ENCODE results near the gene NDST3.
"Not testable (repeated sequence)": the region's sequence is repeated elsewhere in the genome, so short reads cannot be mapped to it uniquely, and the experiment has no call there.

Gene NDST3

DNA sequence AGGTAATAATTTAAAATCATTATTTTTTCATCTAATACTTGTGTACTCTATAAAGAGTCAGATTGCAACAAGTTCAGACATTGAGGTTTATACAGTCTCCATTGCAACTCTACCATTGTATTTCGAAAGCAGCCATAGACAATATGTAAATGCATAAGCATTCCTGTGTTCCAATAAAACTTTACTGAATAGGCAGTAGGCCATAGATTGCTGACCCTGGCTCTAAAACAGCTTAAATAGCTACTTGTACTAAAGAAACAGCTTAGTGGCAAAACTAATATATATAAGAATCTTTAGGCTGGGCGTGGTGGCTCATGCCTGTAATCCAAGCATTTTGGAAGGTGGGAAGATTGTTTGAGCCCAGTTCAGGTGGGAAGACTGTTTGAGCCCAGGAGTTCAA is 203.2 kb downstream of the NDST3 start:
- H3K36me3 Mint-ChIP-seq (ENCODE audit: low read depth) = no peaks in the 10 kb centered on the region
- H3K27me3 Mint-ChIP-seq (ENCODE audit: low read depth) = peaks cover 5% of the 10 kb centered on the region
- no peaks in the 10 kb centered on the region for H3K9me3 Mint-ChIP-seq
- DNase-seq (ENCODE audit: low spot score) = no peak
- H3K27ac Mint-ChIP-seq = no peak overlapping the region
- no peaks in the 10 kb centered on the region for H3K4me1 Mint-ChIP-seq (ENCODE audit: low read depth)
- H3K4me3 Mint-ChIP-seq = no peak overlapping the region

- H3K4me3 Mint-ChIP-seq = no peak overlapping the region
- H3K4me1 Mint-ChIP-seq (ENCODE audit: low read depth) = no peaks in the 10 kb centered on the region
- no peak overlapping the region for H3K27ac Mint-ChIP-seq
- H3K27me3 Mint-ChIP-seq (ENCODE audit: low read depth) = no peaks in the 10 kb centered on the region
- H3K9me3 Mint-ChIP-seq = no peaks in the 10 kb centered on the region
- DNase-seq (ENCODE audit: low spot score) = no peak
- H3K36me3 Mint-ChIP-seq (ENCODE audit: low read depth) = no peaks in the 10 kb centered on the region
Observed at GRCh38 chr4:118249890-118250289, 215.6 kb downstream of the NDST3 start.

- Mint-ChIP-seq H3K4me3 (no peak overlapping the region), H3K36me3 (ENCODE audit: low read depth) (no peaks in the 10 kb centered on the region), H3K27me3 (ENCODE audit: low read depth) (peaks cover 4% of the 10 kb centered on the region), H3K4me1 (ENCODE audit: low read depth) (no peaks in the 10 kb centered on the region), H3K9me3 (no peaks in the 10 kb centered on the region), H3K27ac (no peak overlapping the region)
- no peak for DNase-seq (ENCODE audit: low spot score)
Observed at GRCh38 chr4:118254368-118254767, 220.1 kb downstream of the NDST3 start.

- no peak overlapping the region for H3K27ac Mint-ChIP-seq
- no peaks in the 10 kb centered on the region for H3K9me3 Mint-ChIP-seq
- H3K36me3 Mint-ChIP-seq (ENCODE audit: low read depth) = no peaks in the 10 kb centered on the region
- no peak overlapping the region for H3K4me3 Mint-ChIP-seq
- no peak for DNase-seq (ENCODE audit: low spot score)
- H3K4me1 Mint-ChIP-seq (ENCODE audit: low read depth) = no peaks in the 10 kb centered on the region
- H3K27me3 Mint-ChIP-seq (ENCODE audit: low read depth) = peaks cover 20% of the 10 kb centered on the region
Observed at GRCh38 chr4:118259111-118259510, 224.8 kb downstream of the NDST3 start.

DNA sequence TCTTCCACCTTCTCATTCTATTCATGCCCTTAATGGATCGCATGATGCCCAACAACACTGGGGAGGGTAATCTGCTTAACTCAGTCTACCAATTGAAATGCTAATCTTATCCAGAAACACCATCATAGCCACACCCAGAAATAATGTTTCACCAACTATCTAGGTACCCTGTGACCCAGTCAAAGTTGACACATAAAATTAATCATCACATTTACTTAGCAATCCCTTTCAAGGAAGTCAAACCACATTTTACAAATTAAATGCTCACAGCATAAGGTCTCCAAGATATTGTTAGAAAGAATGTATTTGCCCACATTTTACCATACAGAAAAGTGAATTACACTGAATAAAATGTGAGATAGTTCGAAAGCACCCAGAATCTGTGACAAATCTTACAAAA is 226.0 kb downstream of the NDST3 start:
- Mint-ChIP-seq H3K36me3 (ENCODE audit: low read depth) (peaks cover 2% of the 10 kb centered on the region), H3K9me3 (no peaks in the 10 kb centered on the region), H3K4me1 (ENCODE audit: low read depth) (no peaks in the 10 kb centered on the region), H3K27ac (no peak overlapping the region), H3K4me3 (no peak overlapping the region), H3K27me3 (ENCODE audit: low read depth) (peaks cover 27% of the 10 kb centered on the region)
- no peak for DNase-seq (ENCODE audit: low spot score)

DNA sequence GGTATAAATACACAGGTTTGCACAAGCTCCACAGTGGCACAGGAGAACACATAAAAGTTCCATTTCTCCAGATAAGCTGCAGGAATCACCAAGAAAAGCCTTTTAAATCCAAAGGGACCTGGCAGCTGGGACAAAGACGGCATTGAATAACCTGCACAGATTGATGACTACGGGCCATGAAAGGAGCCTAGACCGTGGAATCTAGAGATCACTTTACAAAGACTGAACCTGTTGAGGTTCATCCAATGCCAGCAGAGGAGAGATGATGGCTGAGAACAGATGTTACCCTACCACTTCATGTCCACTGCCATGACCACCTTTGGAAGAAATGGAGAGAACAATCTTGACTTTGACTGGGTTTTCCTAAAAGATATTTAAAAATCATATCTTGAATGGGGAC is 229.8 kb downstream of the NDST3 start:
- H3K4me1 Mint-ChIP-seq (ENCODE audit: low read depth) = peaks cover 2% of the 10 kb centered on the region
- H3K36me3 Mint-ChIP-seq (ENCODE audit: low read depth) = peaks cover 2% of the 10 kb centered on the region
- no peaks in the 10 kb centered on the region for H3K9me3 Mint-ChIP-seq
- peaks cover 23% of the 10 kb centered on the region for H3K27me3 Mint-ChIP-seq (ENCODE audit: low read depth)
- no peak for DNase-seq (ENCODE audit: low spot score)
- H3K27ac Mint-ChIP-seq = no peak overlapping the region
- H3K4me3 Mint-ChIP-seq = peak overlapping the region; percentile 36

GRCh38 chr4:118265312-118266144 is 231.2 kb downstream of the NDST3 start:
- DNase-seq (ENCODE audit: low spot score) = no peak
- H3K9me3 Mint-ChIP-seq = no peaks in the 10 kb centered on the region
- peak overlapping the region; percentile 54 for H3K4me3 Mint-ChIP-seq
- peaks cover 3% of the 10 kb centered on the region for H3K4me1 Mint-ChIP-seq (ENCODE audit: low read depth)
- peaks cover 2% of the 10 kb centered on the region for H3K36me3 Mint-ChIP-seq (ENCODE audit: low read depth)
- no peak overlapping the region for H3K27ac Mint-ChIP-seq
- H3K27me3 Mint-ChIP-seq (ENCODE audit: low read depth) = peaks cover 24% of the 10 kb centered on the region

GRCh38 chr4:118266145-118266496 is 231.8 kb downstream of the NDST3 start:
- not testable (repeated sequence) for H3K4me1 Mint-ChIP-seq (ENCODE audit: low read depth); DNase-seq (ENCODE audit: low spot score); H3K27ac Mint-ChIP-seq; H3K9me3 Mint-ChIP-seq; H3K36me3 Mint-ChIP-seq (ENCODE audit: low read depth)
- Mint-ChIP-seq H3K27me3 (ENCODE audit: low read depth) (peaks cover 23% of the 10 kb centered on the region), H3K4me3 (peak overlapping the region; percentile 34)

DNA sequence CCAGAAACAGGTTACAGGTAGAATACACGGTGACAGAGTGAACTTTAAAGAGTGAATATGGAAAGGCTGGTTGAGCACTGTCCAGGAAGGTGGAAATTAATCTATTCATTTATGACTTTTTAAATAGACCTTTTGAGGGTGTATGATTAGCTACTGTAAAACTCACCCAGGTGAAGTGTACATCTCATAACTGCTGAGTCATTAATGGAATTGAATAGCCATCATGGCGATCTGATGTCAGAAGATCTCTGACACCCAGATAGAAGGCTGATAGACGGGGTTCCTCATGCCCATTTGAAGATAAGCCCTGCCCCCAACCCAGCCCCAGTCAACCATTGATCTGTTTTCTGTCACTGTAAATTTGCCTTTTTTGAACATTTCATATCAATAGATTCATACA is 234.5 kb downstream of the NDST3 start:
- Mint-ChIP-seq H3K36me3 (ENCODE audit: low read depth) (peaks cover 2% of the 10 kb centered on the region), H3K27me3 (ENCODE audit: low read depth) (peaks cover 12% of the 10 kb centered on the region), H3K27ac (no peak overlapping the region), H3K4me3 (no peak overlapping the region), H3K4me1 (ENCODE audit: low read depth) (peaks cover 4% of the 10 kb centered on the region), H3K9me3 (no peaks in the 10 kb centered on the region)
- no peak for DNase-seq (ENCODE audit: low spot score)

DNA sequence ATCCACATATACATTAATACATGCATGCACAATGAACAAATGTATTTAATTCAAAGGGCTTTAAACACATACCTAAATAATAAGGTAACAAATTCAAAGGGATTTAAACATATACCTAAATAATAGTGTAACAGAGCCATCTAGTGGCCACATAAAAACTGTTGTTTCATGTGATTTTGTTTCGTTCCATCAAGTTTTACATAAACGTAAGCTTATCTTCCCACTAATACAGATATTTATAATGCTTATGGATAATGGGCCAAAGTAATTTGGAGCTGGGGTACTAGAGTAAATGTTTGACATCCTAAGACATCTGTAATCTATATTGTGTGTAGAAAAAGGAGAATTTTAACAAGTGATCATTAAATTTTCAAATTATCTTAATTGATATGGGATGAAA is 236.2 kb downstream of the NDST3 start:
- Mint-ChIP-seq H3K4me3 (no peak overlapping the region), H3K4me1 (ENCODE audit: low read depth) (peaks cover 4% of the 10 kb centered on the region), H3K36me3 (ENCODE audit: low read depth) (no peaks in the 10 kb centered on the region), H3K27me3 (ENCODE audit: low read depth) (peaks cover 4% of the 10 kb centered on the region), H3K9me3 (no peaks in the 10 kb centered on the region), H3K27ac (no peak overlapping the region)
- no peak for DNase-seq (ENCODE audit: low spot score)

DNA sequence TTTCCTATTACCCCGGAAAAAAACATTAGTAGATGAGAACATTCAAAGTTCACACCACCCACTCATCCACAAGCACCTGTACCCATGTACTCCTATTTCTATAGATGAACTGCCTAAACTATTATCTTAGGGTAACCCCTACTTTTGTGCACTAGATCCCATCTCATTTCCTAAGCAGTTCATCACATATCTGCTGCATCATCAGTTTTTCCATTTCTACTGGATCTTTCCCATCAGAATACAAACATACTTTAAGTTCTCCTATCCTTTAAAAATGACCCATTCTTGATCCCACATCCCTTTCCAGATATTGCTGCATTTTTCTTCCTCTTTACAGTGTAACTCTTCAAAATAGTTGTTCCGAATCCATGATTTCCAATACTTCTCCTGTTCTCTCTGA is 237.5 kb downstream of the NDST3 start:
- no peaks in the 10 kb centered on the region for H3K36me3 Mint-ChIP-seq (ENCODE audit: low read depth)
- no peak for DNase-seq (ENCODE audit: low spot score)
- H3K4me3 Mint-ChIP-seq = no peak overlapping the region
- peaks cover 4% of the 10 kb centered on the region for H3K4me1 Mint-ChIP-seq (ENCODE audit: low read depth)
- H3K27me3 Mint-ChIP-seq (ENCODE audit: low read depth) = peaks cover 4% of the 10 kb centered on the region
- H3K27ac Mint-ChIP-seq = no peak overlapping the region
- H3K9me3 Mint-ChIP-seq = no peaks in the 10 kb centered on the region

DNA sequence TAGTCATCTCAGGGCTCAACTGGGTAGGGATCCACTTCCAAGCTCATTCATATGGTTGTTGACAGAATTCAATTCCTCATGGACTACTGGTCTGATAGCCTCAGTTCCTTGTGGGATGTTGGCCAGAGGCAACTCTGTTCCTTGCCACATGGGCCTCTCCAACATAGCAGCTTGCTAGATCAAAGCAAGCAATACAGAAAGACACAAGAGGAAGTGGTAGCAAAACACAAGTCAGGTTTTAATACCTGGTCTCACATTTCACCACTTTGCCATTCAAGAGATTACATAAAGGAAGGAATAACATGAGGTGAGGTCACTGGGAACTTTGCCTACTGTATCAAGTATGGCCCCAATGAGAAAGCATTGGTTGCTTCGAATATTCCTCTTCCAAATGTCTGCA is 239.4 kb downstream of the NDST3 start:
- H3K4me1 Mint-ChIP-seq (ENCODE audit: low read depth) = peaks cover 11% of the 10 kb centered on the region
- peaks cover 4% of the 10 kb centered on the region for H3K36me3 Mint-ChIP-seq (ENCODE audit: low read depth)
- no peak overlapping the region for H3K27ac Mint-ChIP-seq
- no peak overlapping the region for H3K4me3 Mint-ChIP-seq
- no peaks in the 10 kb centered on the region for H3K9me3 Mint-ChIP-seq
- H3K27me3 Mint-ChIP-seq (ENCODE audit: low read depth) = peaks cover 4% of the 10 kb centered on the region
- no peak for DNase-seq (ENCODE audit: low spot score)

DNA sequence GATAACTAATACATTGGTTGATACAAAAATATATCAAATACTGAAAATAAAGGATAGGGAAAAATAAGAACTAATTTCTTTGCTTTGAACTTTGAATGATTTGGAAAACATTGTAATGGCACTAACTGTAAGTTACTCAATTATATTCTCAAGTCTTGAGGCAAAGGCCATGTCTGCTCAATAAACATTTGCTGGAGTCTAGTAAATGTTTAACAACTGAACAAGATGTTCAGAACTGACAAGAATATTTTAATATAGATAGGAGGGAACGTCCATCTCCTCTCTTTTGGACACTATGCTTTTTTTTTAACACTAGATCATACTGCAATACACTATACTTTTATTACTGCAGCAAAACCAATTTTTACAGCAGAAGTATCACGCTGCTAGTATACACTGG is 242.3 kb downstream of the NDST3 start:
- H3K27ac Mint-ChIP-seq = no peak overlapping the region
- H3K9me3 Mint-ChIP-seq = no peaks in the 10 kb centered on the region
- H3K4me3 Mint-ChIP-seq = no peak overlapping the region
- peaks cover 2% of the 10 kb centered on the region for H3K27me3 Mint-ChIP-seq (ENCODE audit: low read depth)
- H3K36me3 Mint-ChIP-seq (ENCODE audit: low read depth) = peaks cover 29% of the 10 kb centered on the region
- peaks cover 26% of the 10 kb centered on the region for H3K4me1 Mint-ChIP-seq (ENCODE audit: low read depth)
- DNase-seq (ENCODE audit: low spot score) = no peak

DNA sequence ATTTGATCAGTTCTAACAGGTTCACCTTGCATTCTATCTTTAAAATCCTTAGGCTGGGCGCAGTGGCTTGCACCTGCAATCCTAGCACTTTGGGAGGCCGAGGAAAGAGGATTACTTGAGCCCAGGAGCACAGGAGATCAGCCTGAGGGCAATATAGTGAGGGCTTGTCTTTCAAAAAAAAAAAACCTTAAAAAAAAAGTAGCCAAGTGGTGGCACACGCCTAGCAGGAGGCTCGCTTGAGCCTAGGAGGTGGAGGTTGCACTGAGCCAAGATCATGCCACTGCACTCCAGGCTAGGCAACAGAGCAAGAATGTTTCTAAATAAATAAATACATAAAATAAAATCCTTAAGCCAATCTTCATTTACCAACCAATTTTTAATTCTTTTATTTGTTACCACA is 243.0 kb downstream of the NDST3 start:
- peaks cover 36% of the 10 kb centered on the region for H3K36me3 Mint-ChIP-seq (ENCODE audit: low read depth)
- DNase-seq (ENCODE audit: low spot score) = no peak
- no peaks in the 10 kb centered on the region for H3K9me3 Mint-ChIP-seq
- H3K4me1 Mint-ChIP-seq (ENCODE audit: low read depth) = peaks cover 26% of the 10 kb centered on the region
- H3K4me3 Mint-ChIP-seq = no peak overlapping the region
- no peak overlapping the region for H3K27ac Mint-ChIP-seq
- peaks cover 2% of the 10 kb centered on the region for H3K27me3 Mint-ChIP-seq (ENCODE audit: low read depth)

Data from T-helper 2 cell treated with Interferon-gamma antibody and Interleukin-4, amounts not matched to agents 5 μg/mL and 100 μg/mL, for 36 hours (primary cell).